HUDEP-2 (cell line): Measurements from ENCODE around the gene ZCCHC14.
"Not testable (repeated sequence)": the region's sequence is repeated elsewhere in the genome, so short reads cannot be mapped to it uniquely, and the experiment has no call there.

ENCODE experiments used
- DNase-seq, 76 experiments: peaks; one replicate each; lab custom pipeline; 2025; ENCODE audit not compliant: unreplicated experiment in 76 of 76; lab: John Stamatoyannopoulos, UW

ZCCHC14 gene

GRCh38 chr16:87525352-87525751, 32.5 kb upstream of the ZCCHC14 start:
- DNase-seq = no peak

GRCh38 chr16:87524407-87524806, 31.6 kb upstream of the ZCCHC14 start:
- no peak for DNase-seq

GRCh38 chr16:87523605-87524004, 30.8 kb upstream of the ZCCHC14 start:
- not testable (repeated sequence) for DNase-seq

GRCh38 chr16:87521764-87522163, 28.9 kb upstream of the ZCCHC14 start:
- not testable (repeated sequence) for DNase-seq

- DNase-seq = not testable (repeated sequence)
These were observed 26.3 kb upstream of the ZCCHC14 start for GRCh38 chr16:87519170-87519569.

- DNase-seq = not testable (repeated sequence)
These were observed 25.7 kb upstream of the ZCCHC14 start for GRCh38 chr16:87518430-87519051.

- not testable (repeated sequence) for DNase-seq
These were observed 25.0 kb upstream of the ZCCHC14 start for GRCh38 chr16:87517610-87518429.

GRCh38 chr16:87516361-87516760, 23.5 kb upstream of the ZCCHC14 start:
- no peak for DNase-seq

- DNase-seq = no peak
These were observed 22.9 kb upstream of the ZCCHC14 start for GRCh38 chr16:87515475-87516330.

GRCh38 chr16:87509778-87510177, 17.0 kb upstream of the ZCCHC14 start:
- DNase-seq = not testable (repeated sequence)

- no peak for DNase-seq
These were observed 14.7 kb upstream of the ZCCHC14 start for GRCh38 chr16:87507351-87508069.

- DNase-seq = no peak
These were observed 13.9 kb upstream of the ZCCHC14 start for GRCh38 chr16:87506423-87507350.

- DNase-seq = no peak
These were observed 13.0 kb upstream of the ZCCHC14 start for GRCh38 chr16:87505834-87506233.

- not testable (repeated sequence) for DNase-seq
These were observed 10.6 kb upstream of the ZCCHC14 start for GRCh38 chr16:87503232-87503937.

GRCh38 chr16:87502308-87502969, 9.6 kb upstream of the ZCCHC14 start:
- no peak for DNase-seq

GRCh38 chr16:87501117-87501516, 8.3 kb upstream of the ZCCHC14 start:
- DNase-seq = no peak

- no peak for DNase-seq
These were observed 6.3 kb upstream of the ZCCHC14 start for GRCh38 chr16:87499189-87499486.

- DNase-seq = no peak
These were observed 5.7 kb upstream of the ZCCHC14 start for GRCh38 chr16:87498324-87499188.
